Stomach smooth muscle (tissue), 2 donors: ENCODE measurements around the gene PTPRG.
"Not testable (repeated sequence)": the region's sequence is repeated elsewhere in the genome, so short reads cannot be mapped to it uniquely, and the experiment has no call there.

Experiments
- H3K27ac ChIP-seq: one replicate; pipeline ENCODE4 v1.7.0; 2013; ENCODE audit warnings: mild to moderate bottlenecking, low read length, inconsistent platforms
- H3K27me3 ChIP-seq, 2 donors: one replicate each; pipeline ENCODE4 v1.7.0; 2013; ENCODE audit warnings: low read length in 2 of 2; ENCODE audit not compliant: insufficient read depth in 2 of 2, control insufficient read depth in 1 of 2
- H3K36me3 ChIP-seq, 2 donors: one replicate each; pipeline ENCODE4 v1.7.0; 2013; ENCODE audit warnings: low read length in 2 of 2; ENCODE audit not compliant: control insufficient read depth in 2 of 2, insufficient read depth in 2 of 2
- H3K4me1 ChIP-seq: one replicate; pipeline ENCODE4 v1.7.0; 2013; ENCODE audit warnings: low read length; ENCODE audit not compliant: control insufficient read depth, insufficient read depth
- H3K4me3 ChIP-seq, 2 donors: one replicate each; pipeline ENCODE4 v1.7.0; 2013; ENCODE audit warnings: low read length in 2 of 2
- H3K9ac ChIP-seq, 2 donors: one replicate each; pipeline ENCODE4 v1.7.0; 2013; ENCODE audit warnings: low read length in 2 of 2, mild to moderate bottlenecking in 1 of 2
- H3K9me3 ChIP-seq, 2 donors: one replicate each; pipeline ENCODE4 v1.7.0; 2013; ENCODE audit warnings: low read length in 2 of 2; ENCODE audit not compliant: control insufficient read depth in 2 of 2
- donor health status: healthy.
- donor health status: Pancreatic carcinoma.

PTPRG gene

GRCh38 chr3:61811652-61812051 lies 250.3 kb downstream of the PTPRG start:
- Histone ChIP-seq H3K4me3 (no peak overlapping the region), H3K27ac (no peak overlapping the region), H3K4me1 (peaks cover 43% of the 10 kb centered on the region), H3K9ac (no peak overlapping the region), H3K27me3 (no peaks in the 10 kb centered on the region), H3K36me3 (no peaks in the 10 kb centered on the region), H3K9me3 (no peaks in the 10 kb centered on the region)

GRCh38 chr3:61812085-61812484 lies 250.7 kb downstream of the PTPRG start:
- Histone ChIP-seq H3K27ac (no peak overlapping the region), H3K36me3 (no peaks in the 10 kb centered on the region), H3K4me1 (peaks cover 43% of the 10 kb centered on the region), H3K9me3 (no peaks in the 10 kb centered on the region), H3K27me3 (no peaks in the 10 kb centered on the region), H3K4me3 (no peak overlapping the region), H3K9ac (no peak overlapping the region)

GRCh38 chr3:61812517-61812916 lies 251.1 kb downstream of the PTPRG start:
- Histone ChIP-seq H3K4me3 (no peak overlapping the region), H3K36me3 (no peaks in the 10 kb centered on the region), H3K27me3 (no peaks in the 10 kb centered on the region), H3K9me3 (no peaks in the 10 kb centered on the region), H3K27ac (no peak overlapping the region), H3K4me1 (peaks cover 39% of the 10 kb centered on the region), H3K9ac (no peak overlapping the region)

GRCh38 chr3:61813636-61814035 lies 252.3 kb downstream of the PTPRG start:
- Histone ChIP-seq H3K36me3 (no peaks in the 10 kb centered on the region), H3K27me3 (no peaks in the 10 kb centered on the region), H3K4me1 (peaks cover 35% of the 10 kb centered on the region), H3K27ac (no peak overlapping the region), H3K4me3 (no peak overlapping the region), H3K9ac (no peak overlapping the region), H3K9me3 (no peaks in the 10 kb centered on the region)

GRCh38 chr3:61814674-61815073 lies 253.3 kb downstream of the PTPRG start:
- H3K9me3 ChIP-seq, result no peaks in the 10 kb centered on the region
- H3K4me1 ChIP-seq, result peaks cover 28% of the 10 kb centered on the region
- no peak overlapping the region for H3K27ac ChIP-seq
- no peak overlapping the region for H3K4me3 ChIP-seq
- H3K9ac ChIP-seq, result no peak overlapping the region
- H3K36me3 ChIP-seq, result no peaks in the 10 kb centered on the region
- no peaks in the 10 kb centered on the region for H3K27me3 ChIP-seq

- not testable (repeated sequence) for H3K36me3 ChIP-seq, H3K4me3 ChIP-seq
- peaks cover 12% of the 10 kb centered on the region for H3K4me1 ChIP-seq
These were observed 254.9 kb downstream of the PTPRG start for GRCh38 chr3:61816304-61816703.

GRCh38 chr3:61819861-61820260 lies 258.5 kb downstream of the PTPRG start:
- Histone ChIP-seq H3K36me3 (no peaks in the 10 kb centered on the region), H3K27me3 (no peaks in the 10 kb centered on the region), H3K4me3 (no peak overlapping the region), H3K4me1 (peaks cover 6% of the 10 kb centered on the region), H3K27ac (no peak overlapping the region), H3K9ac (no peak overlapping the region), H3K9me3 (no peaks in the 10 kb centered on the region)

More at GRCh38 chr3:61816304-61816703, 254.9 kb downstream of the PTPRG start:
- not testable (repeated sequence) for H3K27ac ChIP-seq, H3K27me3 ChIP-seq, H3K9ac ChIP-seq, H3K9me3 ChIP-seq

GRCh38 chr3:61820306-61820992 lies 259.1 kb downstream of the PTPRG start:
- Histone ChIP-seq H3K9ac (no peak overlapping the region), H3K9me3 (no peaks in the 10 kb centered on the region), H3K27ac (no peak overlapping the region), H3K27me3 (no peaks in the 10 kb centered on the region), H3K4me3 (no peak overlapping the region), H3K36me3 (no peaks in the 10 kb centered on the region), H3K4me1 (peaks cover 6% of the 10 kb centered on the region)

- Histone ChIP-seq H3K9ac (no peak overlapping the region), H3K4me3 (no peak overlapping the region), H3K4me1 (peaks cover 6% of the 10 kb centered on the region), H3K27me3 (no peaks in the 10 kb centered on the region), H3K36me3 (no peaks in the 10 kb centered on the region), H3K27ac (peak overlapping the region; percentile 31), H3K9me3 (no peaks in the 10 kb centered on the region)
These were observed 260.5 kb downstream of the PTPRG start for GRCh38 chr3:61821823-61822251.

- H3K9me3 ChIP-seq, result no peaks in the 10 kb centered on the region
- H3K27me3 ChIP-seq, result no peaks in the 10 kb centered on the region
- H3K4me1 ChIP-seq, result peaks cover 6% of the 10 kb centered on the region
- H3K27ac ChIP-seq, result peak overlapping the region; percentile 31
- H3K9ac ChIP-seq, result no peak overlapping the region
- no peaks in the 10 kb centered on the region for H3K36me3 ChIP-seq
- no peak overlapping the region for H3K4me3 ChIP-seq
These were observed 261.2 kb downstream of the PTPRG start for GRCh38 chr3:61822588-61822987.

GRCh38 chr3:61824553-61825135 lies 263.3 kb downstream of the PTPRG start:
- Histone ChIP-seq H3K4me1 (peaks cover 12% of the 10 kb centered on the region), H3K9ac (no peak overlapping the region), H3K27ac (no peak overlapping the region), H3K36me3 (no peaks in the 10 kb centered on the region), H3K4me3 (no peak overlapping the region), H3K27me3 (no peaks in the 10 kb centered on the region), H3K9me3 (no peaks in the 10 kb centered on the region)
